Cardiac septum (tissue), 1 donor: Measurements from ENCODE around the gene WDR89. TPM values are rescaled to one million over a fixed set of nuclear protein-coding genes. Genes with fewer than 3 reads are reported as not detected.
"Not testable (repeated sequence)": the region's sequence is repeated elsewhere in the genome, so short reads cannot be mapped to it uniquely, and the experiment has no call there.

Source experiments
- DNase-seq: peaks from one replicate; pipeline ENCODE4 v3.0.0-alpha.2; 2020; ENCODE audit warnings: low spot score
- intact Hi-C: fragments of 100-400 bp; cut with DNase I; formaldehyde crosslinking; loops from one replicate; pipeline ENCODE4 v1.14.0; 2022
- total RNA-seq: library from RNA; stranded (reverse); fragmentation: NEBNext Ultra II Directional; extraction: Animal tissue kit (Norgen Biotek cat#: 25700); gene quantifications from one replicate; pipeline ENCODE4 v1.2.1, GENCODE V29; 2021
- donor health status: DM: no; HTN: no; CAD: no.

Gene WDR89
- total RNA-seq, 1 donor from 2014 or later, result 6.9 TPM

GRCh38 chr14:63605041-63605532 is 36.6 kb downstream of the WDR89 start:
- intact Hi-C loops, result no loop called here

GRCh38 chr14:63604626-63605025 is 37.0 kb downstream of the WDR89 start:
- intact Hi-C loops, result no loop called here
- no peak for DNase-seq

More at GRCh38 chr14:63605041-63605532, 36.6 kb downstream of the WDR89 start:
- no peak for DNase-seq

- no peak for DNase-seq
- intact Hi-C loops, result no loop called here
Observed at GRCh38 chr14:63603749-63604277, 37.9 kb downstream of the WDR89 start.

GRCh38 chr14:63598807-63599206 is 42.9 kb downstream of the WDR89 start:
- no peak for DNase-seq
- intact Hi-C loops, result no loop called here

GRCh38 chr14:63596998-63597658 is 44.5 kb downstream of the WDR89 start:
- DNase-seq, result no peak
- intact Hi-C loops, result no loop called here

- DNase-seq, result no peak
- intact Hi-C loops, result no loop called here
Observed at GRCh38 chr14:63594455-63595372, 47.0 kb downstream of the WDR89 start.

- intact Hi-C loops, DNase-seq: not testable (repeated sequence)
Observed at GRCh38 chr14:63583046-63583445, 58.6 kb downstream of the WDR89 start.

GRCh38 chr14:63581491-63581890 is 60.2 kb downstream of the WDR89 start:
- intact Hi-C loops, result no loop called here

GRCh38 chr14:63578300-63578699 is 63.4 kb downstream of the WDR89 start:
- intact Hi-C loops, result no loop called here
- DNase-seq, result no peak

More at GRCh38 chr14:63581491-63581890, 60.2 kb downstream of the WDR89 start:
- DNase-seq, result no peak

- intact Hi-C loops, result no loop called here
Observed at GRCh38 chr14:63573581-63573980, 68.1 kb downstream of the WDR89 start.

GRCh38 chr14:63565448-63565847 is 76.2 kb downstream of the WDR89 start:
- intact Hi-C loops, result no loop called here
- no peak for DNase-seq

More at GRCh38 chr14:63573581-63573980, 68.1 kb downstream of the WDR89 start:
- no peak for DNase-seq

GRCh38 chr14:63564318-63564717 is 77.4 kb downstream of the WDR89 start:
- intact Hi-C loops, result no loop called here
- DNase-seq, result no peak

- DNase-seq, result no peak
- intact Hi-C loops, result no loop called here
Observed at GRCh38 chr14:63563370-63564026, 78.2 kb downstream of the WDR89 start.

- intact Hi-C loops, result no loop called here
- DNase-seq, result no peak
Observed at GRCh38 chr14:63562405-63562804, 79.3 kb downstream of the WDR89 start.

- intact Hi-C loops, result no loop called here
- no peak for DNase-seq
Observed at GRCh38 chr14:63555572-63555971, 86.1 kb downstream of the WDR89 start.

- intact Hi-C loops, result no loop called here
- DNase-seq, result no peak
Observed at GRCh38 chr14:63551332-63551731, 90.3 kb downstream of the WDR89 start.

- DNase-seq, result no peak
- intact Hi-C loops, result no loop called here
Observed at GRCh38 chr14:63547798-63548335, 93.8 kb downstream of the WDR89 start.
